ENCODE results near the gene KLRC2. TPM values are rescaled to one million over a fixed set of nuclear protein-coding genes. Genes with fewer than 3 reads are reported as not detected.

Gene KLRC2
- polyA plus RNA-seq, 3 donors: not detected

GRCh38 chr12:10469701-10470100, 33.9 kb upstream of the KLRC2 start:
- peaks cover 0 to 3% of the 10 kb centered on the region in 2 donors for H3K9me3 ChIP-seq (replicated peaks in 1 of 2; ENCODE audit: control insufficient read depth in 1 of 2, insufficient read depth in 1 of 2, low read length in 2 of 2)
- H4K20me1 ChIP-seq (ENCODE audit: insufficient read depth, low read length): no peaks in the 10 kb centered on the region
- no peak overlapping the region for H3K9ac ChIP-seq (ENCODE audit: insufficient read depth, low read length, poor library complexity, severe bottlenecking)
- TF ChIP-seq CTCF (IDR thresholded peaks at IDR 0.05): no peak
- Mint-ChIP-seq H3K27ac (no peak overlapping the region), H3K9me3 (peaks cover 3 to 14% (median 6%) of the 10 kb centered on the region in 7 donors), H3K27me3 (ENCODE audit: low read depth in 3 of 3) (peaks cover 0 to 3% (median 0%) of the 10 kb centered on the region in 3 donors), H3K36me3 (no peaks in the 10 kb centered on the region), H3K4me3 (no peak overlapping the region), H3K4me1 (no peaks in the 10 kb centered on the region)
- no peak overlapping the region for H3K27ac ChIP-seq (ENCODE audit: low read depth in 1 of 2, low read length in 2 of 2)
- intact Hi-C loops (cut with micrococcal nuclease): no loop called here
- no peaks in the 10 kb centered on the region for H3K36me3 ChIP-seq (replicated peaks in 1 of 2; ENCODE audit: control insufficient read depth in 1 of 2, insufficient read depth in 2 of 2, low read length in 2 of 2)
- H3K79me2 ChIP-seq (ENCODE audit: insufficient read depth, low read length): no peaks in the 10 kb centered on the region
- H3K4me3 ChIP-seq (replicated peaks in 1 of 3; ENCODE audit: low read depth in 2 of 3, low read length in 3 of 3): no peak overlapping the region
- no CpG with 5 or more reads among the region's 1 CpG for WGBS (ENCODE audit: insufficient coverage)
- no peak overlapping the region for H2AFZ ChIP-seq (ENCODE audit: insufficient read depth, low read depth, low read length, poor library complexity, severe bottlenecking)
- H3K4me2 ChIP-seq (replicated peaks; ENCODE audit: extremely low read depth, low read length, poor library complexity, severe bottlenecking): no peak overlapping the region
- no peaks in the 10 kb centered on the region for H3K4me1 ChIP-seq (ENCODE audit: control insufficient read depth in 1 of 2, insufficient read depth in 2 of 2, low read length in 2 of 2)
- no peak for DNase-seq
- no peaks in the 10 kb centered on the region for H3K27me3 ChIP-seq (ENCODE audit: control insufficient read depth in 2 of 2, insufficient read depth in 2 of 2, low read length in 2 of 2)

GRCh38 chr12:10466311-10466710, 30.5 kb upstream of the KLRC2 start:
- H3K27ac Mint-ChIP-seq: no peak overlapping the region
- no peak for TF ChIP-seq CTCF (IDR thresholded peaks at IDR 0.05)
- H3K27ac ChIP-seq (ENCODE audit: low read depth in 1 of 2, low read length in 2 of 2): no peak overlapping the region
- no peaks in the 10 kb centered on the region for H3K4me1 ChIP-seq (ENCODE audit: control insufficient read depth in 1 of 2, insufficient read depth in 2 of 2, low read length in 2 of 2)
- no peaks in the 10 kb centered on the region for H3K36me3 Mint-ChIP-seq
- 95% methylated on average over 4 of the region's 4 CpGs for WGBS (ENCODE audit: insufficient coverage)
- peaks cover 0 to 3% of the 10 kb centered on the region in 2 donors for H3K9me3 ChIP-seq (replicated peaks in 1 of 2; ENCODE audit: control insufficient read depth in 1 of 2, insufficient read depth in 1 of 2, low read length in 2 of 2)
- H3K27me3 ChIP-seq (ENCODE audit: control insufficient read depth in 2 of 2, insufficient read depth in 2 of 2, low read length in 2 of 2): no peaks in the 10 kb centered on the region
- DNase-seq: no peak
- peaks cover 0 to 4% (median 1%) of the 10 kb centered on the region in 3 donors for H3K27me3 Mint-ChIP-seq (ENCODE audit: low read depth in 3 of 3)
- H3K4me2 ChIP-seq (replicated peaks; ENCODE audit: extremely low read depth, low read length, poor library complexity, severe bottlenecking): no peak overlapping the region
- no peaks in the 10 kb centered on the region for H4K20me1 ChIP-seq (ENCODE audit: insufficient read depth, low read length)
- H3K9me3 Mint-ChIP-seq: peaks cover 8 to 20% (median 17%) of the 10 kb centered on the region in 7 donors
- H3K9ac ChIP-seq (ENCODE audit: insufficient read depth, low read length, poor library complexity, severe bottlenecking): no peak overlapping the region
- no peak overlapping the region for H3K4me3 ChIP-seq (replicated peaks in 1 of 3; ENCODE audit: low read depth in 2 of 3, low read length in 3 of 3)
- intact Hi-C loops (cut with micrococcal nuclease): no loop called here
- H3K79me2 ChIP-seq (ENCODE audit: insufficient read depth, low read length): no peaks in the 10 kb centered on the region
- H2AFZ ChIP-seq (ENCODE audit: insufficient read depth, low read depth, low read length, poor library complexity, severe bottlenecking): no peak overlapping the region
- H3K4me3 Mint-ChIP-seq: no peak overlapping the region
- no peaks in the 10 kb centered on the region for H3K36me3 ChIP-seq (replicated peaks in 1 of 2; ENCODE audit: control insufficient read depth in 1 of 2, insufficient read depth in 2 of 2, low read length in 2 of 2)
- no peaks in the 10 kb centered on the region for H3K4me1 Mint-ChIP-seq
